Stromal cell of bone marrow (primary cell): ENCODE measurements around the gene MLLT3.
A peak's percentile ranks its signal among the peaks of the same experiment; 100 is the strongest.

Experiments used
- DNase-seq: peaks from one replicate; pipeline ENCODE4 v3.0.0-alpha.2; 2012; ENCODE audit warnings: low read depth

Gene MLLT3

DNA sequence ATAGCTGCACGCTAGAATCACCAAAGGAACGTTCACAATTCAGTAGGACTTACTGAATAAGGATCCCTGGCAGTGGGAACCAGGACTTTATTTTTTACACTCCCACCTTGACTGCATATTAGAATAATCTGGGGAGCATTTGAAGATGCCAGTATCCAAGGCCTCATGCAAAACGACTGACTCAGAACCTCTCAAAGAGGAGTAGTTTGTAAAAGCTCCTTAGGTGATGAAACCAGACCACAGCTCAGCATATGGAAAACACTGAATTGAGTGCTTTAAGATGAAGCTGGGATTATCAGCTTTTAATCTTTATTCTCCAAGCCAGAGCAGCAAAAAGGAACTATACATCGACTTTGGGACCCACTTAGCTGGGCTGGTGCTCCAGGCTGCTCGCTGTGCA is 288.3 kb downstream of the MLLT3 start:
- DNase-seq, result no peak

GRCh38 chr9:20331095-20331685 is 291.1 kb downstream of the MLLT3 start:
- DNase-seq, result no peak

DNA sequence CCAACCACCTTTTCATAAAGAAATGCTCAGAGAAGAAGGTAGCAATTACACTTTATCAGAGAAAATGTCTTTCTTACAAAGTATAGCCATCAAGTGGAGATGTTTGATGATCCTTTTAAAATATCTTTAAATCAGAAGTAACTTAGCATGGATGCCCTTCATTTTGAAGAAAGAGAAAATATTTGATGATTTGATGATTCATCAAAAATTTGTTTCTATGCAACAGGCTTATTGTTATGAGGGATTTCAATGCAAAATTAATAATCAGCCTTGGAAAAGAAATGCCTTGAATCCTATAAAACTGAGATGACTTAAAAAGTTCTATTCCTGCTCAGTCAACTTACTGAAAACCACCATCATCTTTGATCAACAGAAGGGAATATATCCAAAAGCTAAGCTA is 291.6 kb downstream of the MLLT3 start:
- DNase-seq, result no peak

DNA sequence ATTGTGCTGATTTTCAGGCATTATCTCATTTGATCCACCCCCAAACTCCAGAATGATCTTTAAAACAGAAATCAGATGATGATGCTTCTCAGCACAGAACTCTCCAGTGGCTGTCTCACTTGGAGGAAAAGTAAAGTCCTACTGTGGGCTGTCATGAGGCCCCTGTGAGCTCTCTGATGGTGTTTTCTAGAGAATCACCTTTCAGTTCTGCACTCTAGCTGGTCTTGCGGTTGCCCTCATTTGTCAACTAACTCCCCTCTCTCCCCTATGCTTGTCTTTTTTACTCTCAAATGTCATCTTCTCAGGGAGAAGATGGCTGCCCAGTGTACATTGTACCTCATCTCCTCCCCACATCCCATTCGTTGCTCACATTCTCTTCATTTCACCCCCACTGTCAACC is 295.8 kb downstream of the MLLT3 start:
- DNase-seq, result no peak

GRCh38 chr9:20325008-20325407 is 297.3 kb downstream of the MLLT3 start:
- DNase-seq, result no peak

DNA sequence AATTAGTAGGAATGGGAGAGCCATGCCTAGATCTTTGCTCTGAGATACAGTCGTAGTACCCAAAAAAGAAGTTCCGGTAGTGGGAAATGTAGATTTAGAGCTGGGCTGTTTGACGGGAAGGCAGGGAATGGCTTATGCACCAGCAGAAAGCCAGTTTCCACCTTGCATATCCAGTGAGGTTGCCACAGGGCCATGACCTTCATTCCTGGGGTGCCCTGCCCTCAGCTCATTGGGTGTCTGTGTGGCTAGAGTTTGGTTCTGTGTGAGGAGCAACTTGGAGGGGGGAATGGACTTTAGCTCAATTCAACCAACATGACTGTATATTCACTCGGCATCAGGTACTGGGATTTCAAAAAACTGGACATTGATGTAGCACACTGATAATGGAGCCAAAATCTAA is 300.1 kb downstream of the MLLT3 start:
- no peak for DNase-seq

GRCh38 chr9:20321423-20322082 is 300.7 kb downstream of the MLLT3 start:
- no peak for DNase-seq

- no peak for DNase-seq
Observed at GRCh38 chr9:20320921-20321320, 301.4 kb downstream of the MLLT3 start.

- DNase-seq, result peak; percentile 15
Observed at GRCh38 chr9:20319641-20320337, 302.5 kb downstream of the MLLT3 start.

DNA sequence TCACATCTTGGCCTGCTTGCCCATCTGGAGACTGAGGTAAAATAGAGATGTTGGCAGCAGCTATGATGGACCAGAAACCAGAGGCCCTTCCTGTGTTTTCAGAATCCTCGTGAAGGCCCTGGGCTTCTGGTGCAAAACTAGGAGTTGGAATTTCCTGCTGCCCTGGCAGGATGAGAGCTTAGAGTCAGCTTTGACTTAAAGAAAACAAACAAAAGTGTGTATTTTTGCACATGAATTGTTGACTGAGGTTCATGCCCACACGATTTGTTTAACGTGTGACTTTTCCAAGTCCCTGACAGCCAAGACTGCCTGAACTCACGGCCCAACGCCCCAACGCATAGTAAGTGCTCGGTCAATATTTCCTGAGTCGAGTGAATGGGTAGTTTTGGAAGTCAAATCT is 303.1 kb downstream of the MLLT3 start:
- DNase-seq, result no peak

DNA sequence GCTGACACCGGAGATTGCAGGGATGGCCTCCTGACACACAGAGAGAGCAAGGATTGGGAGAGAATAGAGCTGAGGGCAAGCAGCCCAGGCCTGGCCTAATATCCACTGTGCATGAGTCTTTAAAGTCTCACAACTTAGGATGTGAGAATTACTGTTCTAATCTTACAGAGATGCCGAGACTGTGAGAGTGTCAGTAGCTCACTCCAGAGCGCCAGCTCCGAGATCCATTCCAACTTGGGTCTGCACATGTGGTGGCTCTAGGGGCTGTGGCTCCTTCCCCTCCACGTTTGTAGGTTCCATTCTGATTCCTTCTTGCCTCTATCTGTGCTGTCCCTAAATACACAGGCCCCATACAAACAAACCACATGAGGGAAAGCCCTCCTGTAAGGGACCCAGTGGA is 304.6 kb downstream of the MLLT3 start:
- no peak for DNase-seq

DNA sequence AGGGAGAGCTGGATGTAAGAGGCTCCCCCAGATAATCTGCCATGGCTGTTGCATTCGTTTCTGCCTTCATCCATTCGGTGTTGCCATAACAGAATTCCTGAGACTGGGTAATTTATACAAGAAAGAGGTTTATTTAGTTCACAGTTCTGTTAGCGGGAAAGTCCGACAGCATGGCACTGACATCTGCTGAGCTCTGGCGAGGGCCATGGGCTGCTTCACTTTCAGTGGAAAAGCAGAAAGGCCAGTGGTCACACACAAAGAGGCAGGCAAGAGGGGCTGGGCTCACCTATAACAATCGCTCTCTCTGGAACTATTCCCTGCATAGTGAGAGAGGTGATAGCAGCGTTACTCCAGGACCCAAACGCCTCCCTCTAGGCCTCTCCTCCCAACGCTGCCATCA is 305.9 kb downstream of the MLLT3 start:
- DNase-seq, result no peak

DNA sequence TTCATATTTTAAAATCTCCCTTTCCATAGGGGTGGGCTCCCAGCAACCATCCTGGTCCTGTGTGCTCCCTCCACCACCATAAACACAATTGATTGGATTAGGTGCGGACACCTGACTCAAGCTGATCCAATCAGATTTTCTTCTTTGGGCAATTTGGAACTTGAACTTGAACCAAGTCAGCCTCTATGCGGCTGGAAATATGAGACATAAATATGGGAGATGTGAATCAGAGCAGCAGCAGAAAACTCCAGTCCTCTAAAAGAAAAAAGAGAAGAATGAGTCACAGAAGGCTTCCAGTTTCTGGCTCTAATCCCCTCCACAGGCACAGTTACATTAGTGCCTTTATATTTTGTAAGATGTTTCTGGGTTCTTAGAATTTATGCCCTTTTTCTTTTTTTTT is 306.6 kb downstream of the MLLT3 start:
- peak; percentile 81 for DNase-seq

DNA sequence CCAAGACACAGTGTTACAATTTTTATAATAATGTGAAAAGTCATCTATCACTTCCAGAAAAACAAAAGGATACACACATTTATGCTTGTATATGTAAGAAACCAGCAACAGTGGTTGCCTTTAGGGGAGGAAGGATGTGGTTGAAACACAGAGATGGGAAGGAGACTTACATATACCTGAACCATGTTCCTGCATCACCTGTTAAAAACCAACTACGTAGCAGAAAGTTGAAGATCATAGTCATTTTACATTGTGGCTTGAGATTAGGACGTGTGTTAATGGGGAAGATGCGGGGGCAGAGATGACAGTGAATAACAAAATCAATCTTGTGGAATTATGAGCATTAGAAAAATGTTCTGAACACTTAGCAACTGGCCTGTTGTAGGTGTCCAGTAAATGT is 307.3 kb downstream of the MLLT3 start:
- no peak for DNase-seq

GRCh38 chr9:20313415-20313814 is 308.9 kb downstream of the MLLT3 start:
- DNase-seq, result no peak

DNA sequence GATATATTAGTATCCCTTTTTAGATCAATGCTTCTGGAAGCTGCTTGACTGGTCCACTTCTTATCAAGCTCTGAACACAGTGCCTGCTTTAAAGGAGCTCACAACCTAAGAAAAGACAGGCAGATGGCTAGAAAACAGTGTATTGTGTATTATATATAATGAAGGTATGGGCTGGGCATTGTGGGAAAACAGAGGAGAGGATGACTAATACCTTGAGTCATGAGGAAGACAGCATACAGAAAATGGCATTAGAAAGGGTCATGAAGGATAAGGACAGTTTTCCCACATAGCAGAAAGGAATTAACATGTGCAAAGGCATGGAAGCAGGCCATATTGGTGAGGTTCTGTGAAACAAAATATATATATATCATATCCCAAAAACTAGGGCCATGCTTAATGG is 309.6 kb downstream of the MLLT3 start:
- DNase-seq, result no peak

DNA sequence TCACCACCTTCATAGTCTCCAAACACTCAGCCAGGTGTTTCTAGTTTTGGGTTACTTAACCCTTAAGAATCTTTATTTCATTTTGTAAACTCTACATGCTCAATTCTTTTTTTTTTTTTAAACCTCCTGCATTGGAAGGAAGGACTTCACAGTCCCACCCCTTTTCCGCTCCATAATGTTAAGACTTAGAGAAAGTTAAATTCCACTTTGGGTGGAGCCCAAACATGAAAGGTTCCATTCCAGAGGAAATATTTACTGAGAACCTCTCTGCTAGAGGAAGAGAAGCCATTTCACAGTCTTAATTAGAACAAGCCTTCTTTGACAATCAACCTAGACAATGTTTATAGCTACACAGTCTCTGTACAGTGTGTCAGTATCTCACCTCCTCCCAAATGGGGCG is 312.3 kb downstream of the MLLT3 start:
- no peak for DNase-seq

DNA sequence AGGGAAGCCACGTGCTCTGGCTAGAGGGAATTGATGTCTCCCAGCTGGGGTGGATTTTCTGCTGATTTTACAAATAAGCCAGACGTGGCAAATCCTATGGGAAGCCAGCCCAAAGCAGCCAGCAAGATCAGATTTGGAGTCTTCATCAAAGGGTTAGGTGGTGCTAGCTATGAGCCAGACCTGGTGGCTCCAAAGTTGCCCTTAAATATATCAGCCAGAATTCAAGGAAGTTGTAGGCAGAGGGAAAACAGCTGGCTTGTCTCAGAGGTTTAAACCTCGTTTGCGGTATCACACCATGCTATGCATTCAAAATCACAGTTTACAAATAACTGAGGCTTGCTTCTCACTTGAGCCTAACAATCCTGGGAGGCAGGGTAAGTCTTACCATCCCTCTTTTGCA is 313.2 kb downstream of the MLLT3 start:
- DNase-seq, result no peak

GRCh38 chr9:20307621-20308020 is 314.7 kb downstream of the MLLT3 start:
- DNase-seq, result no peak

- no peak for DNase-seq
Observed at GRCh38 chr9:20305452-20305851, 316.8 kb downstream of the MLLT3 start.

GRCh38 chr9:20303996-20304395 is 318.3 kb downstream of the MLLT3 start:
- no peak for DNase-seq

DNA sequence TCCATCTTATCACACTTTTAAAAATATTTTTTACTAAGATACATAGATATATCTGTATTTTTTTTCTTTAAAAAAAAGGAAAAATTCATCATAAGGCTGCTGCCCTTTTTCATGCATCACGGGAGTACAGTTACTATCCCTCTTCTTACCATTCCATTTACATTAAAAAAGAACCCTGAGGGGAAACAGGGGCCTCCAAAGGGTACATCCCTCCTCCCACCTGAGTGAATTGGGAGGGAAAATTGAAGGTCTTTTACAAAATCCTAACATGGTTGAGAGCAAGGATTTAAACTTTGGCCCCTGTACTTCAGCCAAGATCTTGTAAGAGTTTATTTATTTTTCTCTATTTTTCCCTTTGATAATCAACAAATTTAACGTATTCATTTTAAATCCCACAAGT is 319.2 kb downstream of the MLLT3 start:
- no peak for DNase-seq

DNA sequence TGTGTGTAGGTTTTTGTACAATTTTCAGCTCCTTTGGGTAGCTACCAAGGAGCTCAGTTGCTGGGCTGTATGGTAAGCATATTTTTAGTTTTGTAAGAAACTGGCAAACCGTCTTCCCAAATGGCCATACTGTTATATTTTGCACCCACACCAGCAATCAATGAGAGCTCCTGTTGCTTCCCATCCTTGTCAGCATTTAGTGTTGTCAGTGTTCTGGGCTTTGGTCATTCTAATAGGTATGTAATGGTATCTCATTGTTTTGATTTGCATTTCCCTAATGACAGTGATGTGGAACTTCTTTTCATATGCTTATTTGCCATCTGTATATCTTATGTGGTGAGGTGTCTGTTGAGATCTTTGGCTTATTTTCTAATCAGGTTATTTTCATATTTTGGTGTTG is 320.1 kb downstream of the MLLT3 start:
- DNase-seq, result no peak
